HT1080 (cell line): Measurements from ENCODE around the gene ANO5. TPM values are rescaled to one million over a fixed set of nuclear protein-coding genes. Genes with fewer than 3 reads are reported as not detected.

Source experiments
- DNase-seq: peaks from one replicate; pipeline ENCODE4 v3.0.0-alpha.2; 2015; ENCODE audit warnings: low read depth
- polyA plus RNA-seq, 2 experiments: library from polyadenylated mRNA; depleted of rRNA; stranded (reverse); fragments of >200 nt; gene quantifications; 2 replicates each; pipeline ENCODE4 v1.2.3, GENCODE V29; 2015
- total RNA-seq: library from RNA; depleted of rRNA; stranded (reverse); fragments of >200 nt; shearing (Covaris generic); gene quantifications from 2 replicates; pipeline ENCODE4 v1.2.3, GENCODE V29; 2014; rRNA removed

ANO5 gene, protein sequence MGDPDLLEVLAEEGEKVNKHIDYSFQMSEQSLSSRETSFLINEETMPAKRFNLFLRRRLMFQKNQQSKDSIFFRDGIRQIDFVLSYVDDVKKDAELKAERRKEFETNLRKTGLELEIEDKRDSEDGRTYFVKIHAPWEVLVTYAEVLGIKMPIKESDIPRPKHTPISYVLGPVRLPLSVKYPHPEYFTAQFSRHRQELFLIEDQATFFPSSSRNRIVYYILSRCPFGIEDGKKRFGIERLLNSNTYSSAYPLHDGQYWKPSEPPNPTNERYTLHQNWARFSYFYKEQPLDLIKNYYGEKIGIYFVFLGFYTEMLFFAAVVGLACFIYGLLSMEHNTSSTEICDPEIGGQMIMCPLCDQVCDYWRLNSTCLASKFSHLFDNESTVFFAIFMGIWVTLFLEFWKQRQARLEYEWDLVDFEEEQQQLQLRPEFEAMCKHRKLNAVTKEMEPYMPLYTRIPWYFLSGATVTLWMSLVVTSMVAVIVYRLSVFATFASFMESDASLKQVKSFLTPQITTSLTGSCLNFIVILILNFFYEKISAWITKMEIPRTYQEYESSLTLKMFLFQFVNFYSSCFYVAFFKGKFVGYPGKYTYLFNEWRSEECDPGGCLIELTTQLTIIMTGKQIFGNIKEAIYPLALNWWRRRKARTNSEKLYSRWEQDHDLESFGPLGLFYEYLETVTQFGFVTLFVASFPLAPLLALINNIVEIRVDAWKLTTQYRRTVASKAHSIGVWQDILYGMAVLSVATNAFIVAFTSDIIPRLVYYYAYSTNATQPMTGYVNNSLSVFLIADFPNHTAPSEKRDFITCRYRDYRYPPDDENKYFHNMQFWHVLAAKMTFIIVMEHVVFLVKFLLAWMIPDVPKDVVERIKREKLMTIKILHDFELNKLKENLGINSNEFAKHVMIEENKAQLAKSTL
- 0.06 and 0.07 TPM in 2 replicates for total RNA-seq
- polyA plus RNA-seq (2015; cell fraction: cytosol; rRNA removed) = 0.33 and 0.40 TPM in 2 replicates
- 1.6 TPM in 2 replicates for polyA plus RNA-seq (2015; cell fraction: nucleus; rRNA removed)

DNA sequence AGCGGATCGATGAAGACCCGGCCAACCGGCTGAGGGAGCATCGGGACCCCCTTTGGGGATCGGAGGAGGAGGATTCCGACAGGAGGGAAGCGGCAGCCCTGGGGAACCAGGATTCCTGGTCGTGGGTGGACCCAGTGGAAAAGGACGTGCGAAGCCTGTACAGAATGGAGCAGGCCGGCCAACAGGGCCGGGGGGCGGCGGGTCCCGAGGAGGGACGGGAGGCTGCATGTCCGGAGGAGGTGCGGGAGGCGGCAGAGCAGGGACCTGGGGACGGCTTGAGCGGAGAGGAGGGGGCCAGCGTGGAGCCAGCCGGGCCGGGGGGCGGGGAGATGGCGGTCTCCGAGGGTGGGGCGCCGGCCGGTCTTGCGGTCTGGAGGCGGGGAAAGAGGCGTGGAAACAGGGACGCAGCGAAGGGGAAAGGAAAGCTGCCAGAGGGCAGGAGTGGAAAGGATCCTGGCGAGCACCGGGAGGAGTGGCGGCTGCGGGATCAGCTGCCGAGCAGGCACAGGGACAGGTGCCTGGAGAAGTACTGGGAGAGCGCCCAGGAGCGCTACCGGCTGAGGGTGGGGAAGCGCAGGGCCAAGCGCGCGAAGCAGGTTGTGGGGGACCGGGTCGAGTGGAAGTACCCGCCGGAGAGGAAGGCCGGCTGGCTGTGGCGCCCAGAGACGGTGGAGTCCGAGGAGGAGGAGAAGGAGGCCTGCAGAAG, at the start of gene ANO5:
TSS of gene ANO5 (plus strand) at position 444 of the 706 bp plus-strand sequence. CDS start 408 bp downstream, outside the sequence.
- DNase-seq = no peak

DNA sequence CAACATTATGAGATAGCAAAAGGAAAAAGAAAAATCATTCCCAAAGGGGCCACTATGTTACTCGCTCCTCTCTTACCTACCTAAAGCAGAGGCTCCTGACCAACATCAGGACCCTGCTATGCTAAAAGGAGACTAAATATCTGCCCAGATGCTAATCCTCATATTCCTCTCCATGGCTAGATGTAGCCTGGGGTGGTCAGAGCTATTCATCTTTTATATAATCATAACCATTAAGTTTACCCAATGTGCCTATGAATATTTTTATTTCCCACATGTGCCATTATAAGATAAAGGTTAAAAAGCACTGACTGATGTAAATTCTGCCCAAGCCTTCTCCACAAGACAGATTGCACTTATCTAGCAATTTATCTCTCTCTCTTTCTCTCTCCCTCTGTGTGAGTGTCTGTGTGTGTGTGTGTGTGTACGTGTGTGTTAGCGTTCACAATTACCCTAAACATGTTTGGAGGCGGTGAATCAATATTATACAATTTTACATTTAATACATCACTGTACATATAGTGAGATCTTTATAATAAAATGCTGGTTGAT, 41.2 kb upstream of the ANO5 start:
- no peak for DNase-seq

DNA sequence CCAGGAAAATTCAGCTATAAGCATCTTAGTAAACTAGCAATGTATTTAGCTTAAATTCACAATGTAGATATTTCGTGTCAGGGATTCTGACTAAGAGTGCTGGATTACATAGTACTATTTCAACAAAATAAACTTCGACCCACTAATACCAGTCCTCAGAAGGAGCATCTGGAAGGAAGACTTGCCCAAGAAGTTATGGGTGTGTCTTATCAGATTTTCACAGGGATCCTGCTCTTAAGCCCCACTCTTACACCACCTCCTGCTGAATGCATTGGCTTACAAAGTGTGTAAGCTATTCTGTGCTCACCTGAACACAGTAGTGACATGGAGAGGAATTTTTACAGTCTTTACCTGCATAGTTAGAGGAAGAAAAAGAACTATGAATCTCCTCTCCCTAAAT, 35.4 kb upstream of the ANO5 start:
- DNase-seq = no peak

DNA sequence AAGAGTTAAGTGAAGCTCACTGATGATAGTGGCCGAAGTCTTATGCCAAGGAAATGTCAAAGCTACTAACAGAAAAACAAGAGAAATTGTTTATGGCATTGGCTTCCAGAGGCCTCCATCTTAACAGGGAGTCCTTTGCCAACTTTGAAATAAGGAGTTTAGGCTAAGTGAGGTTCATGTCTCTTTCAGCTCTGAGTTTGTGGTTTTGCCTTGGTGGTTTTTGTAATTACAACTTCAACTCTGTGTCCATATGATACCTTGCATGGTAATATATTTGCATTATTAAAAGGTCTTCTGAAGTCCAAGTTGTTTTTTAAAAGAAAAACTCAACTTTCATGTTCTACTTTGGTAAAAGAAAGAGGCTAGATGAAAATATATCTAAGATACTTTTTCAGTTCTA, 31.4 kb upstream of the ANO5 start:
- DNase-seq = no peak

DNA sequence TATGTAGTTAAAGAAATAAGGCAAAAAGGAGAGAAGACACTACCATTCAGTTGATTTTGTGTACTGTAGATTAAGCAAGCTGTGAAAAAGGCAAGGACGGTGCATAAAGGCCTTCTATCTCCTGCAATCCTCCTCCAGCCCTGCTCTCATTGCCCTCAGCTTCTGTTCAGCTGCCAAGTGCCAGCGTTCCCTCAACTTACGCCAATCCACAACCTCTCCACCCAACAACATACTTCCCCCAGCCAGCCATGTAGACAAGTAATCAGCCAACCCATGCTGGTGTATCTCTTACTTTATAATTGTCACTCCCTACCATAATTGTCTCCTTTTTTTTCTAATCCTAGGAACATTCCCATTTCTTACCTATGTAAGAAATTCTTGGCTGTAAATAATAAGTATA, 30.1 kb upstream of the ANO5 start:
- DNase-seq = no peak

DNA sequence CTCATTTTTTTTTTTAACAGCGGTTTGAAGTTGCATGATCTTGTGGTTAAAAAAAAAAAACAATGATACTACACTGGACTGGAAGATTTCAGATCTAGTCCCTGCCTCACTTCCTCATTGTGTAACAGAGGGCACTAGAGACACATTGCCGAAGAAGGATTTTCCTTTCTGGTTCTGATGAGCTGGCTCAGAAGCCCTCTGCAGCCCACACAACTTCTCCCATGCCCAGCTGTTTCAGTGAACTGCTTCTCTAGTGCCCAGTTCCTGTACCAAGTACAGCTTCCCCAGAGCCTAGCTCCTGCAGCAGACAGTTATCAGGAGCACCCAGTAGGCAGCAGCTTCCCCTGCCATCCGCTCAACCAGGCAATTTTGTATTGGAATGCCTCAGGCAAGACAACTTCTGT, 29.5 kb upstream of the ANO5 start:
- DNase-seq = peak; percentile 45

DNA sequence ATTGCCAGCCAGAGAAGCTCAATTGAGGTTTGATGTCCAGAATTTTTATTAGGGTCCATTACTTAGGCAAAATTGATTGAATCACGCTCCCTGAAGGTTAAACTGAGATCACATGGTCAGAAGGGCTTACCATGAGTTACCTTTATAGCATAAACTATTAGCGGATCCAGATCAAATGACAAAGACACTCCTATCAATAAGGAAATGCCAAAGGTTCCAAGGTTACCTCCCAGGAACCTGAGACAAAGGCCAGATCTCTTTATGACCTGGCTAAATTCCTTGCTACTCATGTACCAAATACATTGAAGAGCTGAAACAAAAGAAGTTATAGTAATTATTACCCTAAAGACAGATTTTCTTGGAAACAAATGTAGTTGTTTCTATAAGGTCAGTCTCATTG, 27.8 kb upstream of the ANO5 start:
- DNase-seq = no peak

DNA sequence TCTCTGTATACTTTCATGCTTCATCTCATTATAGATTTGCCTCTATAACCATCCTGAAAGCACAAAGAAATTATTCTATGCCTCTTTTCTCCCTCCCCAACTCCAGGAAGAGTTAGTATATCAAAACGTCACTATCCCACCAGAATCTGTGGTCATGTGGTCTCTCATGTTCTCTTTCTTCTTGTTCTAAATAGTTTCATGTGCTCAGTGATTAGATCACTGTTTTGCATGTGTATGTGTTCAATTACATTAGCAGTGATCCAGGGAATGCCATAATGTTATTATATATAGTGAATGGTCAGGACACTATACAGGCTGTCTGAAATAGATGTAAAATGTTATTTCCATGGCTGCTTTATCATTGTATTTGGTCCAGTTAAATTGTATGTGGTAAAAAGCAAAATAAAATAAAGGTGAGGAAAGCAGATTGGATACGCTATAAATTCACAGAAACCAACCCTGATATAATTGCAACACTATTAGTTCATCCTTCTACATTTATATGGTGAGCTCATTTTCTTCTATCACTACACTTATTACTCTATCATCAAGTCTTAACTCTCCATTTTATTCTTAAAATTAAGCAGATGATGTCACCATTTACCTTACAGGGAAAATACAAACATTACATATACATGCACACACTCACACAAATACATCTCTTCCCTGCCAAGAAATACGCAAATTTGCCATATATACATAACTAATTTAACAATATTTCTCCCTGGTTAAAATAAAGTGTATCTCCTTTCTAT, 26.9 kb upstream of the ANO5 start:
- no peak for DNase-seq

DNA sequence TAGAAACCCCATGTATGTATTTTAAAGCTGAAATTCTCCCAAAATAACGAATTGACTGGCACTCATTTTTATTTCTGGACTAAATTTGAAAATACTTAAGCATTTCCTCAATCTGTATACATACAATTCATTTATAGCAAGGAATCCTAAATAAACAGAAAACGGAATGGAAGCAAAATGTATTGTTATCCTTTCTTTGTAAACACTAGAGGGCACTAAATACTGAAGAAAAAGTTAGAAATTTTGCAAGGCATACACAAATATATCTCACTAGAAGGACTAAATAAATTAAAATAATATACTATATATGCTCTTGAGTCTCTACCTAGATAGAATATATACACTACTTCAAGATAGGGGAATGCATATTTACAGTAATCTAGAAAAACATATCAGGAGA, 23.1 kb upstream of the ANO5 start:
- DNase-seq = no peak

DNA sequence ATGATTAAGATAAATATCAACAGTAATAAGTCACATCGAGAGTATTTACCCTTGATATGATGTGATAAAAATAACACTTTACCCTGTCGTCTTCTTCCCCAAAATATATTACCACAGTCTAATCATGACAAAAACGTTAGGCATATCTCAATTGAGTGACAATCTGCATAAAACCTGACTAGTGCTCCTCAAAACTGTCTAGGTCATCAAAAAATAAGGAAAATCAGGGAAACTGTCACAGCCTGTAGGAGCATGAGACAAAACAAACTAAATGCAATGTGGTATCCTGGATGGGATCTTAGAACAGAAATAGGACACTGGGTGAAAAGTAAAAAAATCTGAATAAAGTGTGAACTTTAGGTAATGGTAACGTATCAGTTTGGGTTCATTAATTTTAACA, 19.4 kb upstream of the ANO5 start:
- no peak for DNase-seq

DNA sequence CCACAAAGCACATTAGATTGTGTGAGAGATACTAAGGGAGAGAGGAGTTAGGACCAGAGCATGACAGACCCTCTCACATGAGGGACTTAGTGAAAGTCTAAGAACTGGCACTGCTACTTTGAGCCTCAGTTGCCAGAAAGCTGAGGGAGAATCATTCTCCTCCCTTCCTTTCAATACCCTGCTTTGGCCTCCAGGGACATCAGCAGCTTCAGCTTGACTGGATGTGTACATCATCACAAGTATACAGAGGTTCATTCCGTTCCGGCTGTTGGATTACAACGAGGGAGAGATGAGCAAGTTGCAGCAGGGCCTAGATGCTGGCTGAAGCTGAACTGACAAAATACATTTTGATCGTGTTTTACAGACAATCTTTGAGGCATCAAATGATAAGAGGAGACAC, 15.7 kb upstream of the ANO5 start:
- no peak for DNase-seq

DNA sequence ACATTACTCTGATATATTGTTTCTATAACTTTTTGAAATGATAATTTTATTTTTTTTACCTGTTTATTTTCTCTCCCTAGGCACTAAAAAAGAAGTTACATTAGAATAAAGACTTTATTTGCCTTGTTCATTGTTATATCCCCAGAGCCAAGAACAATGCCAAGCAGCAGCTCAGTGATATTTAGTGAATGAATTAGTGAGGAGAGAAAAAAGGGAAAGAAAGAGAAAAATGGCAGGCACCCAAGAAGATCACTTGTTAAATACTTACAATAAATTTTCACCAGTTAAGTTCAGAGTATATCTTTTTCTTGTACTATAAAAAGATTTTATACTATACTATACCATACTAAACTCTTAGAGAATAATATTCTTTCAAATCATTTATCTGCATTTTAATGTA, 13.3 kb upstream of the ANO5 start:
- DNase-seq = no peak

DNA sequence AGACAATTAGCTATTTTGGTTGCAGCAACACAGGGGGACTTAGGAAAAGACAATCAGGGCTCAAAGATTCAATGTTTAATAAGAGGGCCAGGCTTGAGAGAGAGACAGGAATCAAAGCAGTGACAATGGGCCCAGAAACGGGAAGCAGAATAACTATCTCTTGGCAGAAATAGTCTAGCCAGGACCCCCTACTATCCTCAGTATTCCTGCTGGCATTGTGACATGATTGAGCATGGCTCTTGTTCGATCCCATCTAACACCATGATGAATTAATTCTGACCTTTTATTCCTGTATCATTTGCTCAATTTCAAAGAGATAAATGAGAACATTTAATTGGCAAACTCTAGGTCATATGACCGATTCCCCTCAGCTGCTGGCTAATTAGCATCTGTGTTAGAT, 12.8 kb upstream of the ANO5 start:
- DNase-seq = no peak

DNA sequence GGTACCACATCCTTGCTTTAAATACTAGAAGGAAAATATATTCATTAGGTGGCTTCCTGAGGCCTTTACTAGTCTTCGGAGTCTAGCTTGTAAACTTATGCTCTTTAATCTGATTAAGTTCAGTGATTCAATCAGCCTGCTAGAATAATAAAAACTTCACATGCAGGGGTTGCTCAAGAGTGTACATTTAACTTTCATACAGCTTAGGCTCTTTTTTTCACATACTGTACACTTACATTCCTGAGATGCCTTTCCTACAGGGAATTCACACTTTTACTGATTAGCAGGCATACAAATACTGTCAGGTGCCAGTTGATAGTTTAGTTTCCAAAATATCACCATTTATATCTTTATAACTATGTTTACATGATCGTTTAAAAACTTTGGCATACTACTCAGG, 3.2 kb upstream of the ANO5 start:
- no peak for DNase-seq

DNA sequence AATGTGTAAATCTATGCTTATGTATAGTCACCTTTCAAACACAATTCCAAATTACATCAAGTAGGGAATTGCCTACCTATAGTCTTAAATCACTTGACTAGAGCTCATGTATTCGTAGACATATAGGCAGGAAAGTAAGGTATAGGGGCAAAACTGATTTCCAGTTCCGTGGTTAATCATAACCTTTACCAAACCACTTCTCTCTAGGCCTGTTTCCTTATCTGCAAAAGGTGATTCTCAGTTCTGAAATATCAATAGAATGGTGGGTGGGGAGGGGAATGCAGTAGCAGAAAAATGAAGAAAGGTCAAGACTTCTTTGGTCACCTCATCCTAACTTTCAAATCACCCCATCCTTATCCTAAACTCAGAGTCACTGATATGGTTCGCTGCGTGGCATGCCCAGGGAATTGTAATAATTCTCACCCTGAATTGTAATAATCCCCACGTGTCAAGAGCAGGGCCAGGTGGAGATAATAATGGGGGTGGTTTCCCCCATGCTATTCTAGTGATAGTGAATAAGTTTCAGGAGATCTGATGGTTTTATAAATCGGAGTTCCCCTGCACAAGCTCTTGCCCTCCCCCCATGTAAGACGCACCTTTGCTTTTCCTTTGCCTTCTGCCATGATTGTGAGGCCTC, 1.9 kb upstream of the ANO5 start:
- DNase-seq = no peak

DNA sequence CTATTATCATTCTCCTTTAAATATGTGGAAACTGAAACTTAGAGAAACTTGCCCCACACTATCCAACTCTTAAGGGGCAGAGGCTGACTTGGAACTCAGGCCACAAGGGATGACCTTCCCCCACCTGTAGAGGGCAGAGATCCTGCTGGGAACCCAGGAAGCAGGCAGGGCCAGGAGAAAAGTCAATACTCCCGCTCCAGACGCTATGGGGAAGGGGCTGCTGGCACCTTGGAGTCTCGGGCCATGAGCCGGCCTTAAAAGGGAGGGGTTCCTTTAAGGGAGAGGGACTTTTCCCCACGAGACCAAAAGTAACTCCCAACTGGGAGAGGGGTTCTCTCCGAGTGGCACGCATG, 620 bp upstream of the ANO5 start:
- DNase-seq = no peak

DNA sequence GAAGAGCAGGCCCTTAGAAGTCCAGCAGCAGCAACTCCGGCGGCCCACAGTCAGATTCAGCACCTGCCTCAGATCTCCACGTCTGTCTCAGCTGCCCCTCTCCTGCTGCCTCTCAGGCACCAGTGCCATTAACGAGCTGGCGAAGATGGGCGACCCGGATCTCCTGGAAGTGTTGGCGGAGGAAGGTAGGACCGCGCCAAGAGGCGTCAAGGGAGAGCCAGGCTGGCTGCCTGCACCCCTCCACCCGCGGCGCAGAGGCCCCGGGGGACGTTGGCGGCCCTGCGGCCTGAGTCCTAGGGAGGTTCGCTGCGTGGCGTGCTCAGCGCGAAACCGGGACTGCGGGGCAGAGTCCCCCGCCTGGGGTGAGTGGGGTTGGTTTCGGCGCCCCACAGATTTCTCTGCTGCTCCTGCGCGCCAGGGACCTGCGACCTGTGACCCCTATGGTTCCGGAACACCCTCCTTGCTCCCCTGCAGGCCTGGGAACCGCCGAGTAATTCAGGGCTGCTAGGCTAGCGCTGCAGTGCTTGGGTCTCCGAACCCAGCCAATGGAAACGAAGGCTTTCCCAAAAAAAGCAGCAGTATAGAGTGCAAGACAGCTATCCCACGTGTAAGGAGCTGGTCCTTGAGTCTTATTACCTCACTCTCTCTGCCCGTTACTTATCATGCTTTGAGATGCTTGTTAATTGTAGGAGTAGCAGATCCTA, 615 bp downstream of the ANO5 start:
- no peak for DNase-seq

DNA sequence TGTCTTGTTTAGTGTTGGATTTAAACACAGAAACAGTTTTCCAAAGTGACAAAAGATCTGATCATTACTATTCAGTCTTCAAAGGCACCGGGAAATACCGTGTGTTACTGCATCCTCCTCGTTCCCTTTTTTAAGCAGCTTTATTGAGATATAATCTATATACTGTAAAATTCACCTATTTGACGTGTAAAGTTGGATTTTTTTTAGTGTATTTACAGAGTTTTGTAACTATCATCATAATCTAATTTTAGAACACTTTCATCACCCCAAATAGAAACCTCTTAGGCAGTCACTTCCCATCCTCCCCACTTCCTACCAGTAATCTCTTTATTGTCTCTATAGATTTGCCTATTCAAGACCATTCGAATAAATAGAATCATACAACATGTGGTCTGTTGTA, 1.4 kb downstream of the ANO5 start:
- DNase-seq = no peak

DNA sequence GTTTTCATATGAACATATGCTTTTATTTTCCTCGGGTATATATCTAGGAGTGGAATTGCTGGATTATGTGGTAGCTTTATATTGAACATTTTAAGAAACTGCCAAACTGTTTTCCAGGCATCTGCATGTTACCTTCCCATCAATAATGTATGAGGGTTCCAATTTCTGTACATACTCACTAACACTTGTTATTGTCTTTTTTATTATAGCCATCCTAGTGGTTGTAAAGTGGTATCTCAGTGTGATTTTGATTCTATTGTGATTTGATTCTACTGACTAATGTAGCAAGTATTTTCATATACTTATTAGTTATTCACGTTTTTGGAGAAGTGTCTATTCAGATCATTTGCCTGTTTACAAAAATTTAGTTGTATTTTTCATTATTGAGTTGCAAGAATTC, 2.0 kb downstream of the ANO5 start:
- no peak for DNase-seq
